ENCODE measurements around the gene ZNF491. TPM values are rescaled to one million over a fixed set of nuclear protein-coding genes. Genes with fewer than 3 reads are reported as not detected.

The ZNF491 gene
- polyA plus RNA-seq, 1 experiment = 0.67 TPM

DNA sequence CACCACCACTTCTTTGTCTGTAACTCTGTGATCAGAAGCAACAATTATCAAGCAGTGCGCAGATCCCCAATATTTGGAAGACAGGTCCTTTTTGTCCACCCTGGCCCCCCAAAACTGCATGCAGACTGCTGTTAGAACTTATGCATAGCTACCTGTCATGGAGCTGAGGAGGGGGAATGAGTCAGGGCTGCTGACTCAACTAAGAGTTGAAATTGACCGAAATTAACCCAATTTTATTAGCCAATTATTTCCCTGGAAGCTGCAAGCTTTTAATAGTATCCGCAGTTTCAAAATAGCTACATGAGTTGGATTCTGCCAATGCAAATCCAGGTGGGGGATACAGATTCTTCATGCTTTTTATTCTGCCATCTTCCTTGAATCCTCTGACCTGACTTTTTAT lies 14.0 kb upstream of the ZNF491 start:
- ChIA-PET CTCF (interaction anchor here (1.0 kb wide), 2 partner anchors 13 to 28 kb away, joined by 3 to 7 read pairs; no protein-coding TSS in a partner anchor), POLR2A (no interaction called here)
- H3K36me3 ChIP-seq (ENCODE audit: control insufficient read depth, insufficient read depth, low read length) = peaks cover 15% of the 10 kb centered on the region
- no peaks in the 10 kb centered on the region for H3K27me3 ChIP-seq (ENCODE audit: control insufficient read depth, insufficient read depth, low read length)
- no peak overlapping the region for H3K4me3 ChIP-seq (ENCODE audit: low read depth, low read length)
- no peak for DNase-seq (ENCODE audit: low read depth)
- no peak for TF ChIP-seq CTCF (IDR thresholded peaks at IDR 0.05; ENCODE audit: insufficient read depth, low read depth, low read length)

DNA sequence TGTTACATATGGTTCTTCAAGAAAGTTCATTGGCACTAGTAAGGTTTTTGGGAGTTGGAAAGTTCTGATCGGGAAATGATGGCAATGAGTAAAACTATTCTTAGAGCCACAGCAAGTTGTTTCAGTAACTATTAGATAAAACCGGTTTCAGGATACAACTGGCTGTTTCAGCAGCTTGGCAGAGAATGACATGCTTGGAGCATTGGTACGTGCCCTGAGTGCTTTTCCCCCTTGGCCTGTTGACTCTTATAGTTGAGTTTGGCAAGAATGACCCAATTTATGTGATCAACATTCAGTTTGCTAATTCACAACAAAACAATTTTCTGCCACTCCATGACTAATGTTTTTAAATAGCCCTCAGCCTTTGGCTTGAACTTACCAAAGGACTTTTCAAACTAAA lies 10.8 kb upstream of the ZNF491 start:
- no peaks in the 10 kb centered on the region for H3K27me3 ChIP-seq (ENCODE audit: control insufficient read depth, insufficient read depth, low read length)
- H3K36me3 ChIP-seq (ENCODE audit: control insufficient read depth, insufficient read depth, low read length) = 0 out of 2 replicates have a peak, but pooled peaks cover 1% of the 10 kb centered on the region
- no peak for TF ChIP-seq CTCF (IDR thresholded peaks at IDR 0.05; ENCODE audit: insufficient read depth, low read depth, low read length)
- ChIA-PET CTCF (no interaction called here), POLR2A (no interaction called here)
- DNase-seq (ENCODE audit: low read depth) = no peak
- H3K4me3 ChIP-seq (ENCODE audit: low read depth, low read length) = no peak overlapping the region

DNA sequence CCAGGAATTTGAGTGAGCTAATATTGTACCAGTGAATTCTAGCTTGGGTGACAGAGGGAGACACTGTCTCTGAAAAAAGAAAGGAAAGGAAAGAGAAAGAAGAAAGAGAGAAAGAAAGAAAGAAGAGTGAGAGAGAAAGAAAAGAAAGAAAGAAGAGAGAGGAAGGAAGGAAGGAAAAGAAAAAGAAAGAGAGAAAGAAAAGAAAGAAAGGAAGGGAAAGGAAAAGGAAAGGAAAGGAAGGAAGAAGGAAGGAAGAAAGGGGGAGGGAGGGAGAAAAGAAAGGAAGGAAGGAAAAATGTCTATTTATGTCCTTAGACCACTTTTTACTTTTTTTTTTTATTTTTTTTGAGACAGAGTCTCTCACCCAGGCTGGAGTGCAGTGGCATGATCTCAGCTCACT lies 5.4 kb upstream of the ZNF491 start:
- Histone ChIP-seq H3K27me3 (ENCODE audit: control insufficient read depth, insufficient read depth, low read length) (no peaks in the 10 kb centered on the region), H3K4me3 (ENCODE audit: low read depth, low read length) (no peak overlapping the region), H3K36me3 (ENCODE audit: control insufficient read depth, insufficient read depth, low read length) (no peaks in the 10 kb centered on the region)
- ChIA-PET POLR2A (no interaction called here), CTCF (interaction anchor here (0.6 kb wide), 1 partner anchor 19 kb away, joined by 8 read pairs; no protein-coding TSS in a partner anchor)
- DNase-seq (ENCODE audit: low read depth) = no peak
- no peak for TF ChIP-seq CTCF (IDR thresholded peaks at IDR 0.05; ENCODE audit: insufficient read depth, low read depth, low read length)

DNA sequence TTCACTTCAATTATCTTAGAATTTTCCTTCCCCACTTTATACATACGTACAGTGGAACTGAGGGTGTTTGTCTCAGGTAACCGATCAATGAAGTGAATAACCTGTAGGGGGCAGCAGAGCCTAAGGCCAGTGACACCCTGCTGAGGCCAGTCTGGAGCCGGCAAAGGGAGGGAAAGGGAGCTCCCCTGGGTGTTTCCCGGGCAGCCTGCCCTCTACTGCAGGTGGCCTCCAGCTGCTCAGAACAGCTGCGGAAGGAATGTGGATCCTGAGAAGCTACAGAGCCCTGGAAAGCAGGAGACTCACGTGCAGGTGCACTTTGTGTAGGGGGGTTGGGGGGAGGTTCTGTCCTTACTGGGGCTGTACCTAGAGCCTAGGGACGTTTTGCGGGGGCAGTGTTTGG lies 832 bp upstream of the ZNF491 start:
- TF ChIP-seq CTCF (IDR thresholded peaks at IDR 0.05; ENCODE audit: insufficient read depth, low read depth, low read length) = peak; percentile 84
- DNase-seq (ENCODE audit: low read depth) = peak; percentile 33
- Histone ChIP-seq H3K27me3 (ENCODE audit: control insufficient read depth, insufficient read depth, low read length) (no peaks in the 10 kb centered on the region), H3K36me3 (ENCODE audit: control insufficient read depth, insufficient read depth, low read length) (no peaks in the 10 kb centered on the region), H3K4me3 (ENCODE audit: low read depth, low read length) (no peak overlapping the region)
- ChIA-PET CTCF (interaction anchor here (0.5 to 3.3 kb wide), 32 partner anchors 8 to 359 kb away, joined by 3 to 53 read pairs (median 4); partner anchors contain the start of genes ZNF20, ZNF439, ZNF440 and ZNF441), POLR2A (interaction anchor here (0.5 kb wide), 1 partner anchor 121 kb away, joined by 5 read pairs; no protein-coding TSS in a partner anchor)

- TF ChIP-seq CTCF (IDR thresholded peaks at IDR 0.05; ENCODE audit: insufficient read depth, low read depth, low read length) = no peak
- no peak for DNase-seq (ENCODE audit: low read depth)
- Histone ChIP-seq H3K4me3 (ENCODE audit: low read depth, low read length) (no peak overlapping the region), H3K27me3 (ENCODE audit: control insufficient read depth, insufficient read depth, low read length) (no peaks in the 10 kb centered on the region), H3K36me3 (ENCODE audit: control insufficient read depth, insufficient read depth, low read length) (0 out of 2 replicates have a peak, but pooled peaks cover 3% of the 10 kb centered on the region)
- CTCF ChIA-PET = interaction anchor here (2.4 kb wide), 1 partner anchor 9 kb away, joined by 9 read pairs; no protein-coding TSS in a partner anchor
- POLR2A ChIA-PET = no interaction called here
Measured at GRCh38 chr19:11806354-11807098, 8.2 kb downstream of the ZNF491 start.
